ENCODE data around the gene TSPAN9. TPM values are rescaled to one million over a fixed set of nuclear protein-coding genes. Genes with fewer than 3 reads are reported as not detected.

Gene TSPAN9
- total RNA-seq, 2 donors from 2014 or later = 0.65 to 2.7 TPM

DNA sequence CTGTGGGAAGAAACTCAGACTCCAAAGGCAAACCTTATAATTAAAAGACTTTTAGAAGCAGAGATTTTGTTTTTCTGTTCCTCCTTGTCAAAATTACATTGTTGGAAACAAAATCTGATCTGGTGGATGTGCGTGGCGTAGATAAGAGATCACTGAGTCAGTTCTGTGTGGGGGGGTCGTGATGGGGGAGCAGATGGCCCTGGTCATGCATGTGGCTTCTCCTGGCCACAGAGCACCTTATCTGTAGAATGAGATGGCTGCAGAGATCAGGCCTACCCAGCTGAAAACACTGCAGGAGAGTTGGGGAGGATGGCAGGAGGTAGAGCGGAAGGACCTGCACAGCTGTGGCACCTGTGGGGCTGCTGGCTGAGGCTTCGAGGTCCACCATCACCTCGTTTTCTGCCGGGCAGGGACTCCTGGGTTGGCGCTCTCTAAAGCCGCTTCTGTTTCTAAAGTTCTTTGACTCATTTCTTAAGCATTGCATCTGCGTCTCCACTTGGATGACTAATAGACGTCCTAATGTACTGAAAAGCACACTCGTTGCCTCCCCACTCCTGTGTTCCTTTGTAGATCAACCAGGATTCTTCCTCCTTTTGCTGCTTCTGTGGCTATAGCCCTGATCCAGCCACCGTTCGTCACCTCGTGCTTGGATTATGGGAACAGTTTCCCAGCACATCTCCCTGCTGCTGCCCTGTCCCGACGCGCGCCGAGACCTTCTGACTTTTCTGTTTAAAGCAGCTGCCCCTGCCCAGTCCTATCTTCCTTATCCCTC lies 93.4 kb downstream of the TSPAN9 start:
- Mint-ChIP-seq H3K4me3 (no peak overlapping the region), H3K9me3 (no peaks in the 10 kb centered on the region), H3K27me3 (peaks cover 28% of the 10 kb centered on the region), H3K27ac (no peak overlapping the region), H3K36me3 (ENCODE audit: low read depth) (no peaks in the 10 kb centered on the region), H3K4me1 (peaks cover 7% of the 10 kb centered on the region)
- ATAC-seq (replicated peaks) = peak; percentile 41

DNA sequence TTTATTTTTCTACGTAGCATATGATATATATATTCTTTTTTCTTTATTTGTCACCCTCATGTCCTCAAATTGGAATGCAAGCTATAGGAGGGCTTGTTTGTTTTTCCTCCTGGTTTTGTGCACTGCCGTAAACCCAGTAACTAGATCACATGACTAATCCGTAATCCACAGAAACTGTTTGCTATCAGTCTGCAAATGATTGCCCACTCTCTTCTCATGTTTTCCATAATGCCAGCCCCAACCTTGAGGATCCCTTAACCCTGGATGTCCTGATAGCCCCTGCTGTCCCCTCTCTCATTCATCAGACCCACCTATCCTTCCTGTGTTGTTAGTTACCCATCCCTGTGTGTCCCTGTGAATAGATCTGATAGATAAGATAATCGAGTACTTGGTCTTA lies 94.0 kb downstream of the TSPAN9 start:
- H3K27me3 Mint-ChIP-seq = peaks cover 28% of the 10 kb centered on the region
- H3K4me3 Mint-ChIP-seq = no peak overlapping the region
- H3K9me3 Mint-ChIP-seq = no peaks in the 10 kb centered on the region
- no peak for ATAC-seq (replicated peaks)
- H3K27ac Mint-ChIP-seq = no peak overlapping the region
- H3K4me1 Mint-ChIP-seq = peaks cover 7% of the 10 kb centered on the region
- H3K36me3 Mint-ChIP-seq (ENCODE audit: low read depth) = no peaks in the 10 kb centered on the region

DNA sequence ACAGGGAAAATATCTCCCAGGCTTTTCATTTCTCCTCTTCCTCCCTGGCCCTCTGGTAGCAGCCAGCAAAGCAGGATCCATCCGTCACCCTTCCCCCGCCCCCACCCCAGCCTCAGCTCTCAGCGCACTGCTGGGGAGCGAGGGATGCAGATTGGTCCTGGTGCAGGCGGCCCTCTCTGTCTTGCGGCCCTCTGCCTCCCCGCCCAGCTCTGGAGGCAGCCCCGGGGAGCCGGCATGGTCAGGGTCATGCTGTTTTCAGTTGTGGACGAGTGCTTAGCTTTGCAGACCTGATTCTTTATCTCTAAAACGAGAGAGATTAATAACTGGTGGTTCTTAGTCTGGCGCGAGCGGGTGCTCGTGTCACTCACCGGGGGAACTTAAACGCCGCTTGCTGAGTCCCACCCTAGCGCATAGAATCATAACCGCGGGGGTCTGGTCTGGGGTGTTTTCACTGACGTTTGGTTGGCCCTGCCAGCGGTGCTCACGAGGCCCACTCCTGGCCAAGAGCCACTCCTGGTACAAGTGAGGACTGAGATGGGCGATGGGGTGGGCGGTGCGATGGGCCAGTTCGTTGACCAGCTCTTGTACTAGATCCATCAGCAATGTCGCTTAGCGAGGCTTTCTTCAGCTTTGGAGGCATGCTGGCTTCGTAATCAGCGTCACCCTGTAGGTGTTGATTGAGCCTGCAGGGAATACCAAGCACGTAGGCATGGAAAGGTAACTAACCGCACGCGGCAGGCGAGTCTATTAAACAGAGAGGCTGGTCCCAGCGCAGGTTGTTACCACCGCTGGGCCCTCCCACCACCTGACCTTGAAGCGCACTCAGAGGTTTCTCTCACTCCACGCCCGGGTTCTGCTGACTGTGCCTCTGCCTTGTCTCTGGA lies 95.2 kb downstream of the TSPAN9 start:
- H3K4me1 Mint-ChIP-seq = peaks cover 7% of the 10 kb centered on the region

DNA sequence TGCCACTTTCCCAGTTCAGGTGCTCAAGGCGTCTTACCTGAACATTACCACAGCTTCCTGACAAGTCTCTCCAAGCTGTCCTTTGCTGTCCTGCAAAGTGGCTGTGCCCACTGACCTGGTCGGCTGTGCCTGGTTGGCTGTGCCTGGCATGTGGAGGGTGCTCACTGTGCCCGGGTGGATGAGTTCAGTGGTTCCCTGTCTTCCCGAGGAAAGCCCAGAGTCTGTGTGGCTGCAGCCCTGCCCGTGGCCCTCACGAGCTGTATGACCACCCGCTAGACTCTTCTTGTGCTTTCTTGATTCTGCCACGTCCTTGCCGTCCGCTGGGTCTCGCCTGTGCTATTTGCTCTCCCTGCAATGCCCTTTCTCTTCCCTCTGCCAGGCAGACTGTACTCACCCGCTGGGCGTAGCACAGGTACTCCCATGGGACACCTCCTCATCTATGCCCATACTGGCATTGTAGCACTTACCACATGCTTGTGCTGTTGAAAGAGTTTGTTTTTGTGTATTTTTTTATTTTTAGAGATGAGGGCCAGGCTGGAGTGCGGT lies 95.9 kb downstream of the TSPAN9 start:
- Mint-ChIP-seq H3K4me3 (no peak overlapping the region), H3K4me1 (peaks cover 7% of the 10 kb centered on the region), H3K27ac (no peak overlapping the region), H3K9me3 (no peaks in the 10 kb centered on the region), H3K36me3 (ENCODE audit: low read depth) (no peaks in the 10 kb centered on the region), H3K27me3 (peaks cover 23% of the 10 kb centered on the region)
- ATAC-seq (replicated peaks) = no peak

More for the DNA sequence above, 95.2 kb downstream of the TSPAN9 start:
- Mint-ChIP-seq H3K4me3 (no peak overlapping the region), H3K27ac (no peak overlapping the region), H3K9me3 (no peaks in the 10 kb centered on the region), H3K36me3 (ENCODE audit: low read depth) (no peaks in the 10 kb centered on the region), H3K27me3 (peaks cover 24% of the 10 kb centered on the region)
- ATAC-seq (replicated peaks) = no peak

DNA sequence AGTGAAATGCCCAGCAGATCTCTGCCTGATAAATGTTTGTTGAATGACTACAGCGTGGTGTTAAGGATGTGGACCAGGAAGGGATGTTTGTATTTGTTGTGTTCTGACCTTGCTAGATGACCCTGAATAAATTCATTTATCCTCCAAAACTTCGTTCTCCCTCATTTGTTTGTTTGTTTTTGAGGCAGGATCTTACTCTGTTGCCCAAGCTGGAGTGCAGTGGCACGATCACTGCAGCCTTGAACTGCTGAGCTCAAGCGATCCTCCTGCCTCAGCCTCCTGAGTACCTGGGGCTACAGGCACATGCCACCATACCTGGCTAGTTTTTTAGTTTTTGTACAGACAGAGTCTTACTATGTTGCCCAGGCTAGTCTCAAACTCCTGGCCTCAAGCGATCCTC lies 96.7 kb downstream of the TSPAN9 start:
- Mint-ChIP-seq H3K4me1 (peaks cover 7% of the 10 kb centered on the region), H3K27ac (no peak overlapping the region), H3K27me3 (peaks cover 28% of the 10 kb centered on the region), H3K4me3 (no peak overlapping the region), H3K36me3 (ENCODE audit: low read depth) (no peaks in the 10 kb centered on the region), H3K9me3 (no peaks in the 10 kb centered on the region)
- no peak for ATAC-seq (replicated peaks)

DNA sequence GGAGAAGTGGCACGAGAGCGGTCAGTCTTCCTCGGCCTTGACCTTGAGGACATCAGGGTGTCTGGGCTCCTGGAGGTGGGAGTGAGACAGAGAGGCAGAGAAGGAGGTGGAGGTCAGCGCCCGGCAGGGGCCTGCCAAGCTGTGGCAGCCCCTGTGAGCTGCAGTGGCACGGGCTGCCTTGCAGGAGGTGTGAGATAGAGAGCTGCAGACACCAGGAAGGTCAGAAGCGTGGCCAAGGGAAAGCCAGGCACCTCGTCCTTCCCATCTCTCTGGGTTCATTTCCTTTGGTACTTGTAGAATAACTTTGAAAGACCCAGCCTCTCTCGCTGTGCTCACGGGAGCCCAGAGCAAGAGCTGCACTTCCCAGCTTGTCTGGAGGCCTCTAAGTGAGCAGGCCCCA lies 98.1 kb downstream of the TSPAN9 start:
- no peaks in the 10 kb centered on the region for H3K9me3 Mint-ChIP-seq
- no peak overlapping the region for H3K27ac Mint-ChIP-seq
- H3K4me1 Mint-ChIP-seq = peaks cover 7% of the 10 kb centered on the region
- no peak overlapping the region for H3K4me3 Mint-ChIP-seq
- peaks cover 26% of the 10 kb centered on the region for H3K27me3 Mint-ChIP-seq
- H3K36me3 Mint-ChIP-seq (ENCODE audit: low read depth) = no peaks in the 10 kb centered on the region
- ATAC-seq (replicated peaks) = no peak

DNA sequence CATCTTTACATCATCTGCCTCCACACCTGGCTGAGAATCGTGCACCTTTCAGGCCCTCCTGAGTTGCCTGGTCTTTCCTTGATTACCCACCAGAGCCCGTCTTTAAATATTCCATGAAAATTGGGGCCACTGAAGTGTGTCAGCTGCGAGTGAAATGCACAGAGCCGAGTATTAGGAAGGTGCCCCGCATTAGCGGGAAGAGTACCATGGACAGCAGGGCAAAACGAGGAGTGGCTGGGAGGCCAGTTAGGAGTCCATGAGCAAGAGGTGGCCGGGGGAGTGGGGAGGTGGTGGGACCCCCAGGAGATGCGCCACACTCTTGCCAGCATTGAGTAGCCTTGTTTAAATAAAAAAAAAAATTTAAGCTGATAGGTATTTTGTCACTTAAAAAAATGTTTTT lies 99.6 kb downstream of the TSPAN9 start:
- no peak for ATAC-seq (replicated peaks)
- peaks cover 15% of the 10 kb centered on the region for H3K27me3 Mint-ChIP-seq
- no peak overlapping the region for H3K4me3 Mint-ChIP-seq
- H3K36me3 Mint-ChIP-seq (ENCODE audit: low read depth) = no peaks in the 10 kb centered on the region
- H3K4me1 Mint-ChIP-seq = no peaks in the 10 kb centered on the region
- H3K9me3 Mint-ChIP-seq = no peaks in the 10 kb centered on the region
- no peak overlapping the region for H3K27ac Mint-ChIP-seq

DNA sequence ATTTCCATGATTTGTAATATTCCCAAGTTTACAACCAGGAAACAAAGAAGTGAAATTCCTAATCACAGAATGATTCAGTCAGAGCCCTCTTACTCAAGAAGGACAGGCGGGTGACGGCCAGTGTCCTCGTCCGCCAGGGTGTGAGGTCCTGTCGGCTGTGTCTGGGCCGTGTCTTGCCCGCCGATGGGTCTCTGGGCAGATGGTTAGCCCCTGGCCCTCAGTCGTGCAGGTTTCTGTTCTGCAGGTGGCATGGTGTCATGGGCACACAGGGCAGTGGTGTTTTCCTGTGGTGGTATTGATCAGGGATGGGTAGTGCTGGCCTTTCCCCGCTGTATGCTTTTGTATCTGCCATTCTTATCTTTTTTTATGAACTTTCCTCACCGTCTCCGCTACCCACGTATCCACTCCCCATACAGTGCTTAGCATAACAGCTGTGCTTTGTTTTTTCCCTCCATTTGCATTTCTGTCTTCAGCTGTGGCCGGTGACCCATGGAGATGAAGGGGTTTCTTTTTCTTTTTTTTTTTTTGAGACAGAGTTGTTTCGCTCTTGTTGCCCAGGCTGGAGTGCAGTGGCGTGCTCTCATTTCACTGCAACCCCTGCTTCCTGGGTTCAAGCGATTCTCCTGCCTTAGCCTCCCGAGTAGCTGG lies 100.7 kb downstream of the TSPAN9 start:
- Mint-ChIP-seq H3K27ac (no peak overlapping the region), H3K4me3 (no peak overlapping the region), H3K4me1 (no peaks in the 10 kb centered on the region), H3K9me3 (no peaks in the 10 kb centered on the region), H3K27me3 (peaks cover 24% of the 10 kb centered on the region), H3K36me3 (ENCODE audit: low read depth) (no peaks in the 10 kb centered on the region)
- ATAC-seq (replicated peaks) = no peak

DNA sequence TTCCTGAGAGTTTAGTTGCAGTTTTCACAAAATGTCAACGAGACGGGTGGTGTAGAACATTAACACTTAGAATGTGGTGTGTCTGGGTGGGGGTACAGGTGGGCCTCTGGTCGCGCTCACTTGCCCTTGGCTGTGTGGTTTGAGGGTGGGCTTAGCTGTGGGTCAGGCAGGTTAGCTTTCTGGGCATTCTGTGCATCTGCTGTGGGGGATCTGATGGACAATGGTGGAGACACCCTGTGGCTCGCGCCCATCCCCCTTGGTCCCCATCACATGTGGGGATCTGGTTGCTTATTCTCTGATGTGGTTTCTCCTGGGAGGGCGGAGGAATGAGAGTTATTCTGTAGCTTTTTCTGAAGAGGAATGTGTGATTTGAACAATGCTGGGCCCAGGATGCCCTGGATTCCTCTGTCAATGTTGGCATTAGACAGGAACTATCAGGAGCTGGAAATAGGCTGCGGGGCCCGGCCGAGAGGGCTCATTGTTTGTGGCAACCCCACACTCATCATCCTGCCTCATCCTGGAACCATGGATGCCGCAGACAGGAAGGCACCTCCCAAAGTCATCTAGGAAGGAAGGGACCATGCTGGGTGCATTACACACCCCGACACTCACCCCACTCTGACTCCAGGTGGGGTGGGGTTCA lies 101.6 kb downstream of the TSPAN9 start:
- no peak for ATAC-seq (replicated peaks)
- H3K27me3 Mint-ChIP-seq = peaks cover 21% of the 10 kb centered on the region
- no peaks in the 10 kb centered on the region for H3K36me3 Mint-ChIP-seq (ENCODE audit: low read depth)
- H3K27ac Mint-ChIP-seq = no peak overlapping the region
- no peak overlapping the region for H3K4me3 Mint-ChIP-seq
- no peaks in the 10 kb centered on the region for H3K9me3 Mint-ChIP-seq
- no peaks in the 10 kb centered on the region for H3K4me1 Mint-ChIP-seq

DNA sequence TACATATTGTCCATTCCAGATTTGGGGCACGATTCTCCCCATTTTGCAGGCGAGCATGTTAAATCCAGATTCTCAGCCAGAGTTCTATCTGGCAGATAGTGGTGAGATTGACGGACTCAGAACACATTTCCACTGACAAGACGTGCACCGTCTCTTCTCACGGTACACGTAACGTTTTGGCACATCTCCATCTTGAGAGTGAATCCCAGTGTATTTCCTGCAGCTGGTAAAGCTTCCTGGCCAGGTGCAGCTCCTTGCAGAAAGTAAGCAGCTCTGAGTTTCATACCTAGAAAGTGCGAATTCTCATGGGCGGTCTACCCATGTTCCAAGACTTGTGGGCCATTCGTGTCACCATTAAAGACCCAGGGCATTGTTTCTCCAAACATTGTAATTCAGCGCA lies 102.6 kb downstream of the TSPAN9 start:
- Mint-ChIP-seq H3K27ac (no peak overlapping the region), H3K4me1 (no peaks in the 10 kb centered on the region), H3K27me3 (peaks cover 21% of the 10 kb centered on the region), H3K36me3 (ENCODE audit: low read depth) (no peaks in the 10 kb centered on the region), H3K4me3 (no peak overlapping the region), H3K9me3 (no peaks in the 10 kb centered on the region)
- no peak for ATAC-seq (replicated peaks)

DNA sequence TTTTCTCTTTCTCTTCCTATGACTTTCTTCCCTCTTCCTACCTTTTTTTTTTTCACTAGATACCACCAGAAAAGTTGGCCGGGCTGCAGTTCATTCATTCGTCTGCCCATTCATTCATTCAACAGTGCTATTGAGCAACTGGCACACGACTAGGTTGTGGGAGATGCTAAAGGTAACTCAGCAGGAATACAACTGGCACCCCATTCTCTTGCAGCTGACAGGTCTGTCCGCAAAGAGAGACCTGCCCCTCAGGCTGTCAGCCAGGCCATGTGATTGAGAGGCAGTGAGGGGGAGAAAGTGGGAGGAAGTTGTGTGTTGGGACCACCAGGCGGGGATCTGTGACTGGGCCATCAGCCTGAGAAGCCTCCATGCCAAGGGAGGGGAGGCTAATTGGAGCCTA lies 105.2 kb downstream of the TSPAN9 start:
- Mint-ChIP-seq H3K4me1 (no peaks in the 10 kb centered on the region), H3K4me3 (no peak overlapping the region), H3K27ac (no peak overlapping the region), H3K36me3 (ENCODE audit: low read depth) (no peaks in the 10 kb centered on the region), H3K9me3 (no peaks in the 10 kb centered on the region), H3K27me3 (peaks cover 21% of the 10 kb centered on the region)
- no peak for ATAC-seq (replicated peaks)

DNA sequence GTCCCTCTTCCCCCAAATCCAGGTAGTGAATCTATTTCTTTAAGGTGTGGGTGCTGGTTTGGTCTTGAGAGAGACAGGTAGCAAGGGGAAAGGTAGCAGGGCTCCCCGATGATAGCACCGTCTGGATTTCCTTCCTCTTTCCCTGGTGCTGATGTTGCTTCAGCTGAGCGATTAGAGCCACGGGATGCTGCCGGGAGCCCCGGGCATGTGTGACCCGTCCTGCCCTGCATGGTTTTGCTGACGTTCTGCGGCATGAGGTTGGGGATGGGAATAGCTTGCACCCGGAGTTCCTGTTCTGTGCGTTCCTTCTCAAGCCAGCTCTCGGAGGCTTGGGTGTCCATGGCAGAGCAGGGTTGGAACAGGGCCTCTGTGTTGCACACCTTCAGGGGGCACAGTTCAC lies 107.3 kb downstream of the TSPAN9 start:
- no peaks in the 10 kb centered on the region for H3K9me3 Mint-ChIP-seq
- no peak for ATAC-seq (replicated peaks)
- H3K4me3 Mint-ChIP-seq = no peak overlapping the region
- peaks cover 11% of the 10 kb centered on the region for H3K27me3 Mint-ChIP-seq
- no peak overlapping the region for H3K27ac Mint-ChIP-seq
- H3K36me3 Mint-ChIP-seq (ENCODE audit: low read depth) = no peaks in the 10 kb centered on the region
- no peaks in the 10 kb centered on the region for H3K4me1 Mint-ChIP-seq

DNA sequence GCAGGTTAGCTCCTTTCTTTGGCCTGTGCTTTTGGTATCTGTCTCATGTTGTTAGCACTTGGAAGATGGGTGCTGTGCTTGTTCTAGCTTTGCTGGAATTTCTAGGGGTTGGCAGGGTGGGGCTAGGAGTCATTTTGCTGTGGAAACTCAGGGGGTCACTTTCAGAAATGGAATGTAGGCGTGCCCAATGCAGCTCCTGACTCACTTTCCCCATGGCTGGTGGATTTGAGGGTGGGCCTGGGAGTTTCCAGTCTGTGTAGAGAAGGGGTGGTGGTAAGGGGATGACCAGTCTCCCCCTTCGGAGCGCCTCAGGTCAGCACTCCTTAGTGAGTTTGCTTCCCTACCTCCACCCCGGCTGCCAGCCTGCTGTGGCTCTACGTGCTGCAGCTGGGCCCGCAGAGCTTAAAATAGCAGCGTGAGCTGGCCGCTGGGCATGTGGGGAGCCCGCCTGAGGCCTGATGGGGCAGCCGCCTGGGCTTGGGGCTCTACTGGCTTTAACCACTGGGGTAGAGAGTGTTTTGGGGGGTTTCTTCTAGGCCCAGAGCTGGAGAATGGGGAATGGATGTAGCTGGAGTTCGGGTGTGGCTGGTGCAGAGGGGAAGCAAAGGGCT lies 108.2 kb downstream of the TSPAN9 start:
- Mint-ChIP-seq H3K9me3 (no peaks in the 10 kb centered on the region), H3K4me1 (no peaks in the 10 kb centered on the region), H3K27ac (no peak overlapping the region), H3K36me3 (ENCODE audit: low read depth) (no peaks in the 10 kb centered on the region), H3K27me3 (peaks cover 10% of the 10 kb centered on the region), H3K4me3 (no peak overlapping the region)
- ATAC-seq (replicated peaks) = no peak

All from activated T-helper 17 cell treated with anti-CD3 and anti-CD28 coated beads, Interleukin-2, amount 50 U/mL, for 72 hours (primary cell).